Measurements from ENCODE around the gene NUP93.

GRCh38 chr16:56713794-56714193, 16.1 kb upstream of the NUP93 start:
- TF ChIP-seq, protein P1, sequence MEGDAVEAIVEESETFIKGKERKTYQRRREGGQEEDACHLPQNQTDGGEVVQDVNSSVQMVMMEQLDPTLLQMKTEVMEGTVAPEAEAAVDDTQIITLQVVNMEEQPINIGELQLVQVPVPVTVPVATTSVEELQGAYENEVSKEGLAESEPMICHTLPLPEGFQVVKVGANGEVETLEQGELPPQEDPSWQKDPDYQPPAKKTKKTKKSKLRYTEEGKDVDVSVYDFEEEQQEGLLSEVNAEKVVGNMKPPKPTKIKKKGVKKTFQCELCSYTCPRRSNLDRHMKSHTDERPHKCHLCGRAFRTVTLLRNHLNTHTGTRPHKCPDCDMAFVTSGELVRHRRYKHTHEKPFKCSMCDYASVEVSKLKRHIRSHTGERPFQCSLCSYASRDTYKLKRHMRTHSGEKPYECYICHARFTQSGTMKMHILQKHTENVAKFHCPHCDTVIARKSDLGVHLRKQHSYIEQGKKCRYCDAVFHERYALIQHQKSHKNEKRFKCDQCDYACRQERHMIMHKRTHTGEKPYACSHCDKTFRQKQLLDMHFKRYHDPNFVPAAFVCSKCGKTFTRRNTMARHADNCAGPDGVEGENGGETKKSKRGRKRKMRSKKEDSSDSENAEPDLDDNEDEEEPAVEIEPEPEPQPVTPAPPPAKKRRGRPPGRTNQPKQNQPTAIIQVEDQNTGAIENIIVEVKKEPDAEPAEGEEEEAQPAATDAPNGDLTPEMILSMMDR (IDR thresholded peaks at IDR 0.05): no peak
- TF ChIP-seq POLR2AphosphoS5 (IDR thresholded peaks at IDR 0.05): no peak
